ENCODE results near the gene SOCS2.
"Not testable (repeated sequence)": the region's sequence is repeated elsewhere in the genome, so short reads cannot be mapped to it uniquely, and the experiment has no call there.

The SOCS2 gene

GRCh38 chr12:93593843-93594242 lies 21.4 kb downstream of the SOCS2 start:
- no peak for DNase-seq (ENCODE audit: low read depth)

GRCh38 chr12:93594766-93595311 lies 22.4 kb downstream of the SOCS2 start:
- no peak for DNase-seq (ENCODE audit: low read depth)

- DNase-seq (ENCODE audit: low read depth) = no peak
These were observed 22.9 kb downstream of the SOCS2 start for GRCh38 chr12:93595351-93595750.

GRCh38 chr12:93597608-93598007 lies 25.1 kb downstream of the SOCS2 start:
- no peak for DNase-seq (ENCODE audit: low read depth)

GRCh38 chr12:93599192-93599591 lies 26.7 kb downstream of the SOCS2 start:
- no peak for DNase-seq (ENCODE audit: low read depth)

- DNase-seq (ENCODE audit: low read depth) = no peak
These were observed 29.1 kb downstream of the SOCS2 start for GRCh38 chr12:93601591-93601990.

GRCh38 chr12:93602897-93603668 lies 30.6 kb downstream of the SOCS2 start:
- no peak for DNase-seq (ENCODE audit: low read depth)

GRCh38 chr12:93603762-93604161 lies 31.3 kb downstream of the SOCS2 start:
- no peak for DNase-seq (ENCODE audit: low read depth)

- DNase-seq (ENCODE audit: low read depth) = no peak
These were observed 35.8 kb downstream of the SOCS2 start for GRCh38 chr12:93608313-93608712.

GRCh38 chr12:93609281-93610192 lies 37.1 kb downstream of the SOCS2 start:
- DNase-seq (ENCODE audit: low read depth) = no peak

GRCh38 chr12:93612776-93613175 lies 40.3 kb downstream of the SOCS2 start:
- no peak for DNase-seq (ENCODE audit: low read depth)

GRCh38 chr12:93614917-93615596 lies 42.6 kb downstream of the SOCS2 start:
- no peak for DNase-seq (ENCODE audit: low read depth)

- no peak for DNase-seq (ENCODE audit: low read depth)
These were observed 44.2 kb downstream of the SOCS2 start for GRCh38 chr12:93616584-93617101.

- DNase-seq (ENCODE audit: low read depth) = no peak
These were observed 46.5 kb downstream of the SOCS2 start for GRCh38 chr12:93618891-93619410.

- DNase-seq (ENCODE audit: low read depth) = no peak
These were observed 49.5 kb downstream of the SOCS2 start for GRCh38 chr12:93621986-93622385.

GRCh38 chr12:93622485-93622884 lies 50.0 kb downstream of the SOCS2 start:
- no peak for DNase-seq (ENCODE audit: low read depth)

- no peak for DNase-seq (ENCODE audit: low read depth)
These were observed 52.3 kb downstream of the SOCS2 start for GRCh38 chr12:93624595-93625294.

GRCh38 chr12:93625295-93625645 lies 52.8 kb downstream of the SOCS2 start:
- not testable (repeated sequence) for DNase-seq (ENCODE audit: low read depth)

GRCh38 chr12:93626160-93626559 lies 53.7 kb downstream of the SOCS2 start:
- no peak for DNase-seq (ENCODE audit: low read depth)

Data from activated T-cell treated with anti-CD3 and anti-CD28 coated beads for 48 hours (primary cell).